HG03045 (cell line): ENCODE measurements around the gene DCHS1.
A peak's percentile ranks its signal among the peaks of the same experiment; 100 is the strongest.

Source experiments
- ATAC-seq: cut with Tn5 transposase; IDR thresholded peaks from one replicate; pipeline ENCODE4 v1.9.1; 2021; ENCODE audit warnings: mild to moderate bottlenecking, moderate library complexity; ENCODE audit not compliant: unreplicated experiment

Gene DCHS1

GRCh38 chr11:6613496-6613895 lies 42.1 kb downstream of the DCHS1 start:
- no peak for ATAC-seq

GRCh38 chr11:6612213-6613041 lies 43.2 kb downstream of the DCHS1 start, which contains the start of gene TAF10:
Gene TAF10 (minus strand): TSS chr11:6612216. CDS start chr11:6612189, 27 bp downstream.
- peak; percentile 90 for ATAC-seq

GRCh38 chr11:6611963-6612212 lies 43.7 kb downstream of the DCHS1 start:
- ATAC-seq: no peak

GRCh38 chr11:6611092-6611962 lies 44.3 kb downstream of the DCHS1 start:
- ATAC-seq: no peak

GRCh38 chr11:6610591-6610990 lies 45.0 kb downstream of the DCHS1 start:
- no peak for ATAC-seq

- no peak for ATAC-seq
Observed at GRCh38 chr11:6609502-6610015, 46.0 kb downstream of the DCHS1 start.

GRCh38 chr11:6608726-6609501 lies 46.7 kb downstream of the DCHS1 start:
- no peak for ATAC-seq

GRCh38 chr11:6608011-6608410 lies 47.6 kb downstream of the DCHS1 start:
- no peak for ATAC-seq

- no peak for ATAC-seq
Observed at GRCh38 chr11:6607190-6607795, 48.3 kb downstream of the DCHS1 start.

GRCh38 chr11:6606471-6607189 lies 49.0 kb downstream of the DCHS1 start:
- ATAC-seq: peak; percentile 27

GRCh38 chr11:6604790-6605189 lies 50.8 kb downstream of the DCHS1 start:
- no peak for ATAC-seq

- ATAC-seq: peak; percentile 36
Observed at GRCh38 chr11:6604081-6604626, 51.5 kb downstream of the DCHS1 start.

- peak; percentile 77 for ATAC-seq
Observed at GRCh38 chr11:6603287-6604080, 52.1 kb downstream of the DCHS1 start, which contains the start of the genes ILK and RRP8. Gene ILK (plus strand): TSS chr11:6603774. CDS start chr11:6604272, 498 bp downstream. Gene RRP8 (minus strand): TSS chr11:6603616. CDS start chr11:6603502, 114 bp downstream.

- ATAC-seq: no peak
Observed at GRCh38 chr11:6602096-6602940, 53.3 kb downstream of the DCHS1 start.

- ATAC-seq: no peak
Observed at GRCh38 chr11:6601041-6601461, 54.6 kb downstream of the DCHS1 start.

GRCh38 chr11:6599881-6600390 lies 55.7 kb downstream of the DCHS1 start:
- no peak for ATAC-seq

GRCh38 chr11:6599449-6599848 lies 56.2 kb downstream of the DCHS1 start:
- no peak for ATAC-seq

GRCh38 chr11:6598555-6598954 lies 57.1 kb downstream of the DCHS1 start:
- no peak for ATAC-seq
